Thyroid gland (tissue), 4 donors: ENCODE measurements around the gene TRAPPC3L. TPM values are rescaled to one million over a fixed set of nuclear protein-coding genes. Genes with fewer than 3 reads are reported as not detected.
A peak's percentile ranks its signal among the peaks of the same experiment; 100 is the strongest.

Experiments used
- DNase-seq, 2 donors: peaks; one replicate each; pipeline ENCODE4 v3.0.0-alpha.2; 2019
- H3K27ac ChIP-seq, 3 donors: fragments of 200-600 bp; sonication (generic); 1 replicate in 2 of 3; 2 replicates in 1 of 3; pipeline ENCODE4 v1.5.1; 2016 to 2019; ENCODE audit warnings: mild to moderate bottlenecking in 1 of 3, moderate library complexity in 1 of 3
- H3K27me3 ChIP-seq: fragments of 200-600 bp; sonication (generic); one replicate; pipeline ENCODE4 v1.5.1; 2019
- H3K36me3 ChIP-seq, 2 donors: fragments of 200-600 bp; sonication (generic); one replicate each; pipeline ENCODE4 v1.5.1; 2016 to 2019
- H3K4me1 ChIP-seq, 2 donors: fragments of 200-600 bp; sonication (generic); one replicate each; pipeline ENCODE4 v1.5.1; 2017 to 2019
- H3K4me3 ChIP-seq, 3 donors: fragments of 200-600 bp; sonication (generic); replicated peaks in 1 of 3; 1 replicate in 2 of 3; 2 replicates in 1 of 3; pipeline ENCODE4 v1.5.1; 2016; ENCODE audit warnings: mild to moderate bottlenecking in 1 of 3
- H3K9me3 ChIP-seq: fragments of 200-600 bp; sonication (generic); one replicate; pipeline ENCODE4 v1.5.1; 2017
- POLR2A ChIP-seq, 2 donors: fragments of 450-650 bp; IDR thresholded peaks; one replicate each; pipeline ENCODE4 v1.6.1; 2017; ENCODE audit warnings: antibody characterized with exemption in 2 of 2, mild to moderate bottlenecking in 2 of 2, moderate library complexity in 1 of 2
- WGBS, 2 donors: methylation state at CpG; one replicate each; pipeline ENCODE4 v1.1.5; 2017; 5-methylcytosine and 5-hydroxymethylcytosine counted together
- intact Hi-C: fragments of 100-400 bp; cut with DNase I; formaldehyde crosslinking; loops from one replicate; pipeline ENCODE4 v1.15.1; 2023
- total RNA-seq, 4 donors: library from RNA; depleted of rRNA; stranded (reverse); fragments of >200 nt; gene quantifications; one replicate each; pipeline ENCODE4 v1.2.3, GENCODE V29; 2016
- TF ChIP-seq, protein P1 (sequence below), 6 experiments: fragments of 200-600 bp in 3 of 6; fragments of 450-650 bp in 3 of 6; sonication (generic) in 3 of 6; IDR thresholded peaks; one replicate each; pipeline ENCODE4 v1.5.1; 2016 to 2019; ENCODE audit warnings: antibody characterized with exemption in 6 of 6, mild to moderate bottlenecking in 2 of 6, inconsistent platforms in 1 of 6, moderate library complexity in 1 of 6

TRAPPC3L gene
- total RNA-seq, 4 donors from 2014 or later, result 0.13 to 0.42 TPM; not detected in 2

DNA sequence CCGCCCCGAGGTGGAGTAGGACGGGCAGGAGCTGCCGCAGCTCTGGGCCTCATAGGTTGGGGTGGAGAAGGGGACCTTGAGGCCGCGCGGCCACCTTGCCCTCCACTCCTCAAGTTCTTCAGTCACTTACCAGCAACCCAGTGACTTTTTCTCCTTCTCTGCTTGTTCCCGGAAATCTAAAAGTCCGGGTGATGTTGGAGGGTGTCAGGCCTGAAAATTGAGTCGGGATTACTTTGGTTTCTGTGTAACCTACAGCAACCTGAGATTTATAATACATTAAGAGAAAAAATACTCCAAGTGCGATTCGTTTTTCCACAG lies 26.2 kb upstream of the TRAPPC3L start:
- WGBS, 2 donors, result 0% methylated on average over 12 of the region's 12 CpGs
- TF ChIP-seq, protein P1, sequence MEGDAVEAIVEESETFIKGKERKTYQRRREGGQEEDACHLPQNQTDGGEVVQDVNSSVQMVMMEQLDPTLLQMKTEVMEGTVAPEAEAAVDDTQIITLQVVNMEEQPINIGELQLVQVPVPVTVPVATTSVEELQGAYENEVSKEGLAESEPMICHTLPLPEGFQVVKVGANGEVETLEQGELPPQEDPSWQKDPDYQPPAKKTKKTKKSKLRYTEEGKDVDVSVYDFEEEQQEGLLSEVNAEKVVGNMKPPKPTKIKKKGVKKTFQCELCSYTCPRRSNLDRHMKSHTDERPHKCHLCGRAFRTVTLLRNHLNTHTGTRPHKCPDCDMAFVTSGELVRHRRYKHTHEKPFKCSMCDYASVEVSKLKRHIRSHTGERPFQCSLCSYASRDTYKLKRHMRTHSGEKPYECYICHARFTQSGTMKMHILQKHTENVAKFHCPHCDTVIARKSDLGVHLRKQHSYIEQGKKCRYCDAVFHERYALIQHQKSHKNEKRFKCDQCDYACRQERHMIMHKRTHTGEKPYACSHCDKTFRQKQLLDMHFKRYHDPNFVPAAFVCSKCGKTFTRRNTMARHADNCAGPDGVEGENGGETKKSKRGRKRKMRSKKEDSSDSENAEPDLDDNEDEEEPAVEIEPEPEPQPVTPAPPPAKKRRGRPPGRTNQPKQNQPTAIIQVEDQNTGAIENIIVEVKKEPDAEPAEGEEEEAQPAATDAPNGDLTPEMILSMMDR (IDR thresholded peaks at IDR 0.05), result no peak
- no peak for TF ChIP-seq POLR2A (IDR thresholded peaks at IDR 0.05)
- Histone ChIP-seq H3K4me1 (peaks cover 18 to 19% of the 10 kb centered on the region in 2 donors), H3K9me3 (no peaks in the 10 kb centered on the region), H3K36me3 (no peaks in the 10 kb centered on the region), H3K4me3 (peak overlapping the region; percentile 29 to 77 (median 71)), H3K27me3 (no peaks in the 10 kb centered on the region), H3K27ac (peak overlapping the region; percentile 76 to 88 (median 83))
- no peak for DNase-seq
- intact Hi-C loops, result no loop called here

DNA sequence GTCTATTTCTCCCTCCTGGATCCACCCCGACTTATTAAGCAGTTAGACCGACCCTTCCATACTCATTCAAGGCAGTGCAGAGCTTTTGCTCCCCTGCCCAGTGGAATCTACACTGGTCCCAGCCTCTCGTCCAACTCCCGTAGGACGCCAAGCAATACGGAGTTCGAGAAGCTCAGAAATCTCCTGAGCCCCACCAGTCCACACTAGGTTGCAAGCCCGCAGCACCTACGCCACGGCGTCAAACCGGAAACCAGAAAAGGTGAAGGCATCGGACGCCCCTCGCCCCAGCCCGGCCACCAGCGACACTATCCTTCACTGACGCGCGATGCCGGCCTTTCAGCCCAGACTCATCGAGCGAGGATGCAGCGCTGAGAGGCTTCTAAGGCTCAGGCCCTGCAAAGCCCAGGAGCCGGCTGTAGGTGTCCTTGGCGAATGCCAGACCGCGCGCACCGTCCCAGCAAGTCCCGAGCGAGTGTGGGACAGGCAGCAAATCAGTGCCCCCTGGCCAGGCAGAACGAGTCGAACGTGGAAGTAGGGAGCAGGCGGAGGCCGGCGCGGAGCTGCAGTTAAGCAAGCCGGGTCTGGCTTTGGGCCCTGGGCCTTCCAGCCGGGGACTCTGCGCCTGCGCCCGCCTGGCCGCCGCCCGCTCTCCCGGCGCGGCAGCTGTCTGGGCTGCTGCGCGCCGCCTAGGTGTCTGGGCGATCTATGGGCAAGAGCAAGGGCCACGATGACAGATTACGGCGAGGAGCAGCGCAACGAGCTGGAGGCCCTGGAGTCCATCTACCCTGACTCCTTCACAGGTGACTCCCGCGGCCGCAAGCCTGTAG lies 25.6 kb upstream of the TRAPPC3L start, which contains the start of gene RWDD1:
RWDD1 (plus strand) TSS at position 649 of the 827 bp plus-strand sequence; CDS start at position 728, 79 bp downstream.
- Histone ChIP-seq H3K27me3 (no peaks in the 10 kb centered on the region), H3K4me1 (peaks cover 18 to 19% of the 10 kb centered on the region in 2 donors), H3K4me3 (peak within 1 kb of the TSS; percentile 29 to 77 (median 71)), H3K36me3 (no peaks in the 10 kb centered on the region), H3K9me3 (no peaks in the 10 kb centered on the region), H3K27ac (peak within 1 kb of the TSS; percentile 76 to 88 (median 83))
- TF ChIP-seq, protein P1 (IDR thresholded peaks at IDR 0.05), result peak in 2 of 6 experiments; percentile 26
- peak in 1 of 2 donors; percentile 80 for TF ChIP-seq POLR2A (IDR thresholded peaks at IDR 0.05)
- peak; percentile 99 for DNase-seq
- WGBS, 2 donors, result 0% methylated on average over 10 to 27 of the region's 62 CpGs
- intact Hi-C loops, result no loop called here

DNA sequence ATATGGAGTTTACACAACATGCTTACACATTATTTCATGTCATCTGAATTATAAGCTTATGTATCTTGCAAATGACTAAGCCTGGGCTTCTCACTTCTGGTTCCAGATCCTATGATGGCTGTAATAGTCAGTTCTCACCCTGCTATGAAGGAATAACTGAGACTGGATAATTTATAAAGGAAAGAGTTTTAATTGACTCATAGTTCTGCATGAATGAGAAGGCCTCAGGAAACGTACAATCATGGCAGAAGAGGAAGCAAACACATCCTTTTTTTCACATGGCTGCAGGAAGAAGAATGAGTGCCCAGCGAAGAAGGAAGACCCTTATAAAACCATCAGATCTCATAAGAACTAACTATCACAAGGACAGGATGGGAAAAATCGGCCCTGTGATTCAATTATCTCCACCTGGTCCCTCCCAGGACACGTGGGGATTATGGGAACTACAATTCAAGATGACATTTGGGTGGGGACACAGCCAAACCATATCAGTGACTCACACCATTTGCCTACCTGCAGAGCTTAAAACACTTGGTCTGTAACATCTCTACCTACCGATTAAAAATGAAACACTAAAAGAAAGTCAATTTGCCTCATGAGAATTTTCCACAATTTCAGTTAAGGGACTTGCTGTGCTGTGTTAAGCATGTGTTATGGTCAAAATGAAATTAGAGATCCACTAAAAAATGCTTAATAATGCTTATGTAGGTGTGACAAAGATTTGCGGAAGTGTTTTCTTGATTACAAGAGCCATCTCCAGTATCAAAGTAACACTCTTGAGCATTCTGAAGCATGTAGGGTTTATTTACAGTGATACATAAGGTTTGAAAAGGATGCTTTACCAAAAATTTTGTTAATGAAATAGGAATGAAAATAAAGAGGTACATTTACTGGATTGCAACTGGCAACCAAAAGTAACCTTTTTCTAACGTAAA lies 23.6 kb upstream of the TRAPPC3L start:
- Histone ChIP-seq H3K27me3 (no peaks in the 10 kb centered on the region), H3K4me1 (peaks cover 18 to 19% of the 10 kb centered on the region in 2 donors), H3K36me3 (no peaks in the 10 kb centered on the region), H3K4me3 (no peak overlapping the region), H3K27ac (no peak overlapping the region), H3K9me3 (no peaks in the 10 kb centered on the region)
- no peak for DNase-seq
- intact Hi-C loops, result loop anchor here (10.0 kb wide), 1 partner anchor 284 kb away; no protein-coding TSS in a partner anchor
- WGBS, 2 donors, result 67 to 71% methylated on average over 7 of the region's 7 CpGs
- TF ChIP-seq, protein P1 (IDR thresholded peaks at IDR 0.05), result no peak
- no peak for TF ChIP-seq POLR2A (IDR thresholded peaks at IDR 0.05)

DNA sequence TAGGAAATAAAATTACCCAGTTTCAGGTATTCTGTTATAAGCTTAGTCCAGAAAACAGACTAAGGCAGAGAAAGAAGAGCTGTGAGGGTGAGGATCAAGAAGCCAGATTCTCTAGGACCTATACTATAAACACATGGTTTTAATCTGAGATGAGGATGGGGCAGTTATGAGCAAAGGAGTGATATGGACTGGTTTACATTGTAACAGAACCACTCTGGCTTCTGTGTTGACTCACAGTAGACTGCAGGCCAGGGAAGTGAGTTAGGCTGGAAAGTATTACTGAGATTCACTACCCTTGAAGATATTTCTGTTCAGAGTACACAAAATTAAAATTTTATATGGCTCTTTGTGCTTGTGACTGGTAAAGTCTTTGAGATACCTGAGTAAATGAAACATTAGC lies 22.6 kb upstream of the TRAPPC3L start:
- intact Hi-C loops, result loop anchor here (10.0 kb wide), 1 partner anchor 283 kb away; no protein-coding TSS in a partner anchor
- no peak for DNase-seq
- peaks cover 14 to 17% of the 10 kb centered on the region in 2 donors for H3K4me1 ChIP-seq
- no peak overlapping the region for H3K27ac ChIP-seq
- no peaks in the 10 kb centered on the region for H3K27me3 ChIP-seq
- no peaks in the 10 kb centered on the region for H3K36me3 ChIP-seq
- TF ChIP-seq, protein P1 (IDR thresholded peaks at IDR 0.05), result no peak
- no peak for TF ChIP-seq POLR2A (IDR thresholded peaks at IDR 0.05)
- no peaks in the 10 kb centered on the region for H3K9me3 ChIP-seq
- no peak overlapping the region for H3K4me3 ChIP-seq
